ENCODE data around the gene AFAP1.

DNA sequence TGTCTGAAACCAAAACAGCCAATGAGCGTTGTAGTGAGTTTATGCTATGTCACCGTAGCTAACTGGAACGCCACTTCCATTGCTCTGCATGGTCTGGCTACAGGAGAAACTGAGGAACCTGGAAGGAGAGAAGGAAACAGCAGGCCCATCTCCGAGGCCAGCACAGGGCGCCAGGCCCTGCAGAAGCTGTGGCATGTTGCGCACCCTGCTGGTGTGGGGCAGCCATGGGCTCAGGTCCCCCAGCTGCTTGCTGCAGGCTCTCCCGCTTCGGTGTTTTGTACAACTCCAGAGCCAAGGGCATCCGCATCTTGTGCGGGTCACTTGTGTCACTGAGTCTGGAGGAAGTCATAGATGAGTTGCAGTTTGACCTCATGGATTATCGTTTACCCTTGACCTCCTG, 89.2 kb downstream of the AFAP1 start:
- TF ChIP-seq, protein P1, sequence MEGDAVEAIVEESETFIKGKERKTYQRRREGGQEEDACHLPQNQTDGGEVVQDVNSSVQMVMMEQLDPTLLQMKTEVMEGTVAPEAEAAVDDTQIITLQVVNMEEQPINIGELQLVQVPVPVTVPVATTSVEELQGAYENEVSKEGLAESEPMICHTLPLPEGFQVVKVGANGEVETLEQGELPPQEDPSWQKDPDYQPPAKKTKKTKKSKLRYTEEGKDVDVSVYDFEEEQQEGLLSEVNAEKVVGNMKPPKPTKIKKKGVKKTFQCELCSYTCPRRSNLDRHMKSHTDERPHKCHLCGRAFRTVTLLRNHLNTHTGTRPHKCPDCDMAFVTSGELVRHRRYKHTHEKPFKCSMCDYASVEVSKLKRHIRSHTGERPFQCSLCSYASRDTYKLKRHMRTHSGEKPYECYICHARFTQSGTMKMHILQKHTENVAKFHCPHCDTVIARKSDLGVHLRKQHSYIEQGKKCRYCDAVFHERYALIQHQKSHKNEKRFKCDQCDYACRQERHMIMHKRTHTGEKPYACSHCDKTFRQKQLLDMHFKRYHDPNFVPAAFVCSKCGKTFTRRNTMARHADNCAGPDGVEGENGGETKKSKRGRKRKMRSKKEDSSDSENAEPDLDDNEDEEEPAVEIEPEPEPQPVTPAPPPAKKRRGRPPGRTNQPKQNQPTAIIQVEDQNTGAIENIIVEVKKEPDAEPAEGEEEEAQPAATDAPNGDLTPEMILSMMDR (IDR thresholded peaks at IDR 0.05) = no peak
- TF ChIP-seq POLR2A (IDR thresholded peaks at IDR 0.05) = no peak

Measured in lower leg skin (tissue), 3 donors.